ENCODE results near the gene ZNF585A.

- no peak for TF ChIP-seq FOXM1 (IDR thresholded peaks at IDR 0.05; ENCODE audit: borderline replicate concordance)
- TF ChIP-seq HDGF (IDR thresholded peaks at IDR 0.05; ENCODE audit: borderline replicate concordance) = no peak
- TF ChIP-seq LEF1 (IDR thresholded peaks at IDR 0.05; ENCODE audit: borderline replicate concordance) = no peak
- TF ChIP-seq PKNOX1 (IDR thresholded peaks at IDR 0.05) = no peak
- TF ChIP-seq SP1 (IDR thresholded peaks at IDR 0.05) = no peak
- TF ChIP-seq NFRKB (IDR thresholded peaks at IDR 0.05) = no peak
- TF ChIP-seq SUZ12 (IDR thresholded peaks at IDR 0.05) = no peak
- no peak for TF ChIP-seq BHLHE40 (IDR thresholded peaks at IDR 0.05; ENCODE audit: borderline replicate concordance)
- no peak for TF ChIP-seq TARDBP (IDR thresholded peaks at IDR 0.05)
- no peak for TF ChIP-seq FOXK2 (IDR thresholded peaks at IDR 0.05)
- no peak for TF ChIP-seq ZNF384 (IDR thresholded peaks at IDR 0.05)
These were observed 47.9 kb upstream of the ZNF585A start for GRCh38 chr19:37220383-37220782.

Data from HEK293T (cell line).